ENCODE measurements around the gene EZR. TPM values are rescaled to one million over a fixed set of nuclear protein-coding genes. Genes with fewer than 3 reads are reported as not detected.

The EZR gene
- total and polyA plus RNA-seq, 2 of the 8 experiments (the other 6 are each of a cell fraction or from before 2014, with no cell fraction given) = 122 to 286 TPM

- no peak for TF ChIP-seq CHD7 (IDR thresholded peaks at IDR 0.05; ENCODE audit: insufficient replicate concordance, low read length)
- no peak for TF ChIP-seq NANOG (IDR thresholded peaks at IDR 0.05; ENCODE audit: insufficient read depth, low read depth, low read length, poor library complexity, severe bottlenecking)
- no peak for TF ChIP-seq BACH1 (IDR thresholded peaks at IDR 0.05; ENCODE audit: low read length)
- no peak for TF ChIP-seq RXRA (IDR thresholded peaks at IDR 0.05; ENCODE audit: insufficient read depth, low read depth, low read length)
- TF ChIP-seq CHD1 (IDR thresholded peaks at IDR 0.05; ENCODE audit: low read depth, low read length) = no peak
- no peak for TF ChIP-seq SIRT6 (IDR thresholded peaks at IDR 0.05; ENCODE audit: low read length)
- TF ChIP-seq CEBPB (IDR thresholded peaks at IDR 0.05; ENCODE audit: low read depth, low read length) = no peak
- TF ChIP-seq EP300 (IDR thresholded peaks at IDR 0.05; ENCODE audit: borderline replicate concordance in 1 of 2, low read depth in 2 of 2, low read length in 2 of 2) = no peak
- TF ChIP-seq PHF8 (conservative IDR thresholded peaks at IDR 0.05; ENCODE audit: low read depth, low read length) = no peak
- TF ChIP-seq NRF1 (IDR thresholded peaks at IDR 0.05; ENCODE audit: low read depth, low read length) = no peak
Observed at GRCh38 chr6:158753811-158754210, 65.4 kb downstream of the EZR start (continued).
